ENCODE results near the gene NCAM2.

- TF ChIP-seq POLR2A (IDR thresholded peaks at IDR 0.05; ENCODE audit: borderline replicate concordance, extremely low read depth, insufficient read depth, insufficient read length) (no peak), JUND (IDR thresholded peaks at IDR 0.05) (no peak), RAD21 (IDR thresholded peaks at IDR 0.05; ENCODE audit: low read depth) (no peak), ZNF274 (IDR thresholded peaks at IDR 0.05; ENCODE audit: low read depth, low read length) (no peak), TCF7L2 (IDR thresholded peaks at IDR 0.05; ENCODE audit: borderline replicate concordance, extremely low read depth, insufficient read depth, insufficient read length) (no peak), FOSL1 (IDR thresholded peaks at IDR 0.05; ENCODE audit: low read depth) (no peak), YY1 (IDR thresholded peaks at IDR 0.05; ENCODE audit: extremely low read depth, insufficient replicate concordance, low read depth, low read length) (no peak), REST (IDR thresholded peaks at IDR 0.05; ENCODE audit: low read depth) (no peak), EZH2 (IDR thresholded peaks at IDR 0.05) (no peak), CEBPB (IDR thresholded peaks at IDR 0.05; ENCODE audit: low read depth) (no peak), ZBTB33 (IDR thresholded peaks at IDR 0.05; ENCODE audit: extremely low read depth, insufficient replicate concordance, low read length) (no peak), SP1 (IDR thresholded peaks at IDR 0.05; ENCODE audit: low read depth) (no peak)
- TF ChIP-seq, protein P1, sequence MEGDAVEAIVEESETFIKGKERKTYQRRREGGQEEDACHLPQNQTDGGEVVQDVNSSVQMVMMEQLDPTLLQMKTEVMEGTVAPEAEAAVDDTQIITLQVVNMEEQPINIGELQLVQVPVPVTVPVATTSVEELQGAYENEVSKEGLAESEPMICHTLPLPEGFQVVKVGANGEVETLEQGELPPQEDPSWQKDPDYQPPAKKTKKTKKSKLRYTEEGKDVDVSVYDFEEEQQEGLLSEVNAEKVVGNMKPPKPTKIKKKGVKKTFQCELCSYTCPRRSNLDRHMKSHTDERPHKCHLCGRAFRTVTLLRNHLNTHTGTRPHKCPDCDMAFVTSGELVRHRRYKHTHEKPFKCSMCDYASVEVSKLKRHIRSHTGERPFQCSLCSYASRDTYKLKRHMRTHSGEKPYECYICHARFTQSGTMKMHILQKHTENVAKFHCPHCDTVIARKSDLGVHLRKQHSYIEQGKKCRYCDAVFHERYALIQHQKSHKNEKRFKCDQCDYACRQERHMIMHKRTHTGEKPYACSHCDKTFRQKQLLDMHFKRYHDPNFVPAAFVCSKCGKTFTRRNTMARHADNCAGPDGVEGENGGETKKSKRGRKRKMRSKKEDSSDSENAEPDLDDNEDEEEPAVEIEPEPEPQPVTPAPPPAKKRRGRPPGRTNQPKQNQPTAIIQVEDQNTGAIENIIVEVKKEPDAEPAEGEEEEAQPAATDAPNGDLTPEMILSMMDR (IDR thresholded peaks at IDR 0.05 in 2 of 3, conservative IDR thresholded peaks at IDR 0.05 in 1 of 3; ENCODE audit: borderline replicate concordance in 1 of 3, insufficient read depth in 1 of 3, low read depth in 2 of 3, low read length in 2 of 3): no peak
These were observed 139.8 kb downstream of the NCAM2 start for GRCh38 chr21:21137986-21138385.

All from HCT116 (cell line).